Smooth muscle cell (in vitro differentiated cells): ENCODE data around the gene DISP1. TPM values are rescaled to one million over a fixed set of nuclear protein-coding genes. Genes with fewer than 3 reads are reported as not detected.

Source experiments
- DNase-seq: peaks from one replicate; lab custom pipeline; 2025; ENCODE audit not compliant: unreplicated experiment; lab: John Stamatoyannopoulos, UW
- H2AFZ ChIP-seq: fragments of 200-600 bp; sonication (generic); 2 replicates; pipeline ENCODE4 v1.6.0; 2016; ENCODE audit warnings: antibody characterized with exemption, low read depth, mild to moderate bottlenecking
- H3F3A ChIP-seq: fragments of 200-600 bp; sonication (generic); 2 replicates; pipeline ENCODE4 v1.6.0; 2017; ENCODE audit warnings: antibody characterized with exemption, low read depth
- H3K27ac ChIP-seq: fragments of 200-600 bp; sonication (generic); 2 replicates; pipeline ENCODE4 v1.5.1; 2016; ENCODE audit warnings: low read depth, mild to moderate bottlenecking
- H3K27me3 ChIP-seq: fragments of 200-600 bp; sonication (generic); 2 replicates; pipeline ENCODE4 v1.6.1; 2016; ENCODE audit warnings: low read depth, mild to moderate bottlenecking
- H3K36me3 ChIP-seq: fragments of 200-600 bp; sonication (generic); 2 replicates; pipeline ENCODE4 v1.5.1; 2016; ENCODE audit warnings: low read depth
- H3K4me1 ChIP-seq: fragments of 200-600 bp; sonication (generic); 2 replicates; pipeline ENCODE4 v1.5.1; 2016; ENCODE audit warnings: low read depth
- H3K4me2 ChIP-seq: fragments of 200-600 bp; sonication (generic); 2 replicates; pipeline ENCODE4 v1.6.0; 2016; ENCODE audit warnings: mild to moderate bottlenecking
- H3K4me3 ChIP-seq: fragments of 200-600 bp; sonication (generic); 2 replicates; pipeline ENCODE4 v1.5.1; 2016; ENCODE audit warnings: mild to moderate bottlenecking
- H3K79me2 ChIP-seq: fragments of 200-600 bp; sonication (generic); 2 replicates; pipeline ENCODE4 v1.6.0; 2016; ENCODE audit warnings: low read depth, mild to moderate bottlenecking
- H3K9ac ChIP-seq: fragments of 200-600 bp; sonication (generic); 2 replicates; pipeline ENCODE4 v1.6.0; 2016; ENCODE audit warnings: low read depth
- H3K9me3 ChIP-seq: fragments of 200-600 bp; sonication (generic); replicated peaks from 2 replicates; pipeline ENCODE4 v1.5.1; 2016; ENCODE audit warnings: low read depth
- H4K20me1 ChIP-seq: fragments of 200-600 bp; sonication (generic); 2 replicates; pipeline ENCODE4 v1.6.0; 2016; ENCODE audit warnings: low read depth
- WGBS: methylation state at CpG from one replicate; pipeline ENCODE4 v1.1.7; 2016; ENCODE audit warnings: low lambda C conversion rate; 5-methylcytosine and 5-hydroxymethylcytosine counted together
- polyA plus RNA-seq: library from polyadenylated mRNA; unstranded; fragments of >200 nt; fragmentation: Nextera tagmentation; extraction: Ambion mirVana; gene quantifications from 2 replicates; pipeline ENCODE4 v1.2.1, GENCODE V29; 2016
- total RNA-seq: library from RNA; depleted of rRNA; stranded (reverse); fragments of >200 nt; gene quantifications from 2 replicates; pipeline ENCODE4 v1.2.3, GENCODE V29; 2014
- TF ChIP-seq, protein P1 (sequence below): fragments of 200-600 bp; sonication (generic); IDR thresholded peaks from 2 replicates; pipeline ENCODE4 v1.5.1; 2017; ENCODE audit warnings: borderline replicate concordance, mild to moderate bottlenecking, antibody characterized with exemption; ENCODE audit not compliant: insufficient read depth, poor library complexity, severe bottlenecking

The DISP1 gene
- total and polyA plus RNA-seq, 2 experiments from 2014 or later, result 5.6 to 8.4 TPM

GRCh38 chr1:222852326-222852725 lies 37.5 kb downstream of the DISP1 start:
- Histone ChIP-seq H3K9ac (no peak overlapping the region), H3K27ac (no peak overlapping the region), H3F3A (no peaks in the 10 kb centered on the region), H3K4me1 (no peaks in the 10 kb centered on the region), H3K36me3 (no peaks in the 10 kb centered on the region), H3K9me3 (no peaks in the 10 kb centered on the region), H2AFZ (no peak overlapping the region), H3K4me2 (no peak overlapping the region), H3K79me2 (peaks cover 13% of the 10 kb centered on the region), H4K20me1 (no peaks in the 10 kb centered on the region), H3K27me3 (no peaks in the 10 kb centered on the region), H3K4me3 (no peak overlapping the region)
- no peak for DNase-seq
- TF ChIP-seq, protein P1, sequence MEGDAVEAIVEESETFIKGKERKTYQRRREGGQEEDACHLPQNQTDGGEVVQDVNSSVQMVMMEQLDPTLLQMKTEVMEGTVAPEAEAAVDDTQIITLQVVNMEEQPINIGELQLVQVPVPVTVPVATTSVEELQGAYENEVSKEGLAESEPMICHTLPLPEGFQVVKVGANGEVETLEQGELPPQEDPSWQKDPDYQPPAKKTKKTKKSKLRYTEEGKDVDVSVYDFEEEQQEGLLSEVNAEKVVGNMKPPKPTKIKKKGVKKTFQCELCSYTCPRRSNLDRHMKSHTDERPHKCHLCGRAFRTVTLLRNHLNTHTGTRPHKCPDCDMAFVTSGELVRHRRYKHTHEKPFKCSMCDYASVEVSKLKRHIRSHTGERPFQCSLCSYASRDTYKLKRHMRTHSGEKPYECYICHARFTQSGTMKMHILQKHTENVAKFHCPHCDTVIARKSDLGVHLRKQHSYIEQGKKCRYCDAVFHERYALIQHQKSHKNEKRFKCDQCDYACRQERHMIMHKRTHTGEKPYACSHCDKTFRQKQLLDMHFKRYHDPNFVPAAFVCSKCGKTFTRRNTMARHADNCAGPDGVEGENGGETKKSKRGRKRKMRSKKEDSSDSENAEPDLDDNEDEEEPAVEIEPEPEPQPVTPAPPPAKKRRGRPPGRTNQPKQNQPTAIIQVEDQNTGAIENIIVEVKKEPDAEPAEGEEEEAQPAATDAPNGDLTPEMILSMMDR, result no peak
- WGBS, result 44% methylated on average over 3 of the region's 3 CpGs

GRCh38 chr1:222861062-222861461 lies 46.2 kb downstream of the DISP1 start:
- H4K20me1 ChIP-seq, result no peaks in the 10 kb centered on the region
- H3K9ac ChIP-seq, result no peak overlapping the region
- H3K9me3 ChIP-seq, result peaks cover 4% of the 10 kb centered on the region
- no peaks in the 10 kb centered on the region for H3K36me3 ChIP-seq
- H3K27me3 ChIP-seq, result no peaks in the 10 kb centered on the region
- 89% methylated on average over 3 of the region's 3 CpGs for WGBS
- TF ChIP-seq, protein P1, result no peak
- DNase-seq, result no peak
- peaks cover 7% of the 10 kb centered on the region for H3K79me2 ChIP-seq
- peaks cover 4% of the 10 kb centered on the region for H3K4me1 ChIP-seq
- no peak overlapping the region for H2AFZ ChIP-seq
- H3K4me2 ChIP-seq, result no peak overlapping the region
- no peak overlapping the region for H3K27ac ChIP-seq
- H3K4me3 ChIP-seq, result no peak overlapping the region
- no peaks in the 10 kb centered on the region for H3F3A ChIP-seq

Other genes starting within 250 kb of the DISP1 start
- gene TAF1A, start 225.1 kb upstream of the DISP1 start, total RNA-seq, result 7.4 and 10.6 TPM in 2 replicates
- gene TAF1A, start 225.1 kb upstream of the DISP1 start, polyA plus RNA-seq, result 5.1 and 6.2 TPM in 2 replicates
- gene MIA3, start 196.9 kb upstream of the DISP1 start, total RNA-seq, result 64.0 and 71.2 TPM in 2 replicates
- 56.8 and 61.8 TPM in 2 replicates for gene MIA3, start 196.9 kb upstream of the DISP1 start, polyA plus RNA-seq
- 50.9 and 60.9 TPM in 2 replicates for gene AIDA, start 102.5 kb upstream of the DISP1 start, total RNA-seq
- gene AIDA, start 102.5 kb upstream of the DISP1 start, polyA plus RNA-seq, result 33.6 and 40.6 TPM in 2 replicates
- gene BROX, start 102.5 kb upstream of the DISP1 start, total RNA-seq, result 64.3 and 75.0 TPM in 2 replicates
- 13.3 and 15.9 TPM in 2 replicates for gene BROX, start 102.5 kb upstream of the DISP1 start, polyA plus RNA-seq
- not detected in 2 replicates for gene FAM177B, start 77.8 kb upstream of the DISP1 start, total RNA-seq
- not detected in 2 replicates for gene FAM177B, start 77.8 kb upstream of the DISP1 start, polyA plus RNA-seq